Endothelial cell of umbilical vein (primary cell): ENCODE results near the gene CCDC136. TPM values are rescaled to one million over a fixed set of nuclear protein-coding genes. Genes with fewer than 3 reads are reported as not detected.

Experiments used
- BruUV-seq: library from RNA; stranded (reverse); fragments of 400-500 nt; replicated peaks from 2 replicates; lab custom pipeline; 2021; lab: Mats Ljungman, UMichigan
- CTCF ChIA-PET: fragments of 300-600, 350-600 bp; sonication (Branson Sonifier 250); formaldehyde crosslinking; loops from one replicate; lab custom pipeline; 2021; ENCODE audit warnings: antibody characterized with exemption, inconsistent platforms; lab: Charles Lee
- POLR2A ChIA-PET: fragments of 300-600, 350-600 bp; sonication (Branson Sonifier 250); formaldehyde crosslinking; loops from one replicate; lab custom pipeline; 2021; ENCODE audit warnings: antibody characterized with exemption, inconsistent platforms; lab: Charles Lee
- DNase-seq: peaks from one replicate; pipeline ENCODE4 v3.0.0-alpha.2; 2011; ENCODE audit warnings: low read depth, low spot score
- FAIRE-seq: peaks from 2 replicates; lab custom pipeline; 2011; peaks lifted over from hg19 to GRCh38; lab: Jason Lieb, UNC
- H2AFZ ChIP-seq: 2 replicates; pipeline ENCODE4 v1.6.0; 2012; ENCODE audit warnings: low read depth, low read length, control low read depth, inconsistent platforms
- H3K27ac ChIP-seq: 2 replicates; pipeline ENCODE4 v1.5.1; 2011; ENCODE audit warnings: low read depth, mild to moderate bottlenecking, control low read depth, low read length, moderate library complexity; ENCODE audit not compliant: insufficient read depth
- H3K27me3 ChIP-seq, 2 experiments: 2 replicates each; pipeline versions ENCODE4 v1.6.0 to v1.6.1; 2011; ENCODE audit warnings: low read length in 2 of 2, mixed read lengths in 1 of 2; ENCODE audit not compliant: control insufficient read depth in 2 of 2, insufficient read depth in 2 of 2
- H3K36me3 ChIP-seq, 2 experiments: 2 replicates in 1 of 2; 3 replicates in 1 of 2; pipeline ENCODE4 v1.5.1; 2011; ENCODE audit warnings: low read length in 2 of 2, mild to moderate bottlenecking in 1 of 2, moderate library complexity in 1 of 2; ENCODE audit not compliant: control insufficient read depth in 2 of 2, insufficient read depth in 2 of 2; ENCODE audit errors: extremely low read depth in 1 of 2
- H3K4me1 ChIP-seq: 3 replicates; pipeline ENCODE4 v1.5.1; 2011; ENCODE audit warnings: mild to moderate bottlenecking, low read length; ENCODE audit not compliant: control insufficient read depth, insufficient read depth; ENCODE audit errors: extremely low read depth
- H3K4me2 ChIP-seq: 2 replicates; pipeline ENCODE4 v1.6.1; 2011; ENCODE audit warnings: low read length, control low read depth, mixed read lengths; ENCODE audit not compliant: insufficient read depth
- H3K4me3 ChIP-seq, 3 experiments: fragments of 200-600 bp in 1 of 3; sonication (generic), shearing (Covaris generic) in 1 of 3; replicated peaks in 1 of 3; 2 replicates each; pipeline ENCODE4 v1.5.1; 2011 to 2016; ENCODE audit warnings: control low read depth in 3 of 3, low read length in 3 of 3, mild to moderate bottlenecking in 2 of 3, inconsistent platforms in 1 of 3, low read depth in 1 of 3, moderate library complexity in 1 of 3; ENCODE audit not compliant: insufficient read depth in 1 of 3
- H3K79me2 ChIP-seq: 2 replicates; pipeline ENCODE4 v1.6.0; 2012; ENCODE audit warnings: low read length, inconsistent platforms; ENCODE audit not compliant: control insufficient read depth, insufficient read depth
- H3K9ac ChIP-seq: replicated peaks from 2 replicates; pipeline ENCODE3; 2011; ENCODE audit warnings: low read length, control low read depth; ENCODE audit not compliant: insufficient read depth; ENCODE audit errors: extremely low read depth
- H3K9me1 ChIP-seq: replicated peaks from 3 replicates; pipeline ENCODE4 v1.6.0; 2011; ENCODE audit warnings: mild to moderate bottlenecking, low read length; ENCODE audit not compliant: control insufficient read depth, insufficient read depth; ENCODE audit errors: extremely low read depth
- H3K9me3 ChIP-seq: replicated peaks from 2 replicates; pipeline ENCODE4 v1.5.1; 2012; ENCODE audit warnings: low read length, inconsistent platforms; ENCODE audit not compliant: control insufficient read depth, insufficient read depth
- H4K20me1 ChIP-seq: replicated peaks from 2 replicates; pipeline ENCODE3; 2011; ENCODE audit warnings: mild to moderate bottlenecking, low read length; ENCODE audit not compliant: control insufficient read depth, insufficient read depth; ENCODE audit errors: extremely low read depth
- EZH2 ChIP-seq: IDR thresholded peaks from 2 replicates; pipeline ENCODE4 v1.6.1; 2012; ENCODE audit warnings: borderline replicate concordance, low read depth, mild to moderate bottlenecking, moderate library complexity, low read length, inconsistent platforms; ENCODE audit not compliant: severe bottlenecking
- FOS ChIP-seq: IDR thresholded peaks from 2 replicates; pipeline ENCODE4 v1.6.1; 2011; ENCODE audit warnings: mild to moderate bottlenecking, low read length, moderate library complexity, borderline replicate concordance; ENCODE audit not compliant: insufficient read depth
- GATA2 ChIP-seq: IDR thresholded peaks from 2 replicates; pipeline ENCODE4 v1.7.0; 2011; ENCODE audit warnings: low read depth, mild to moderate bottlenecking, moderate library complexity, mixed read lengths, low read length; ENCODE audit not compliant: insufficient read length, insufficient read depth
- JUN ChIP-seq: IDR thresholded peaks from 2 replicates; pipeline ENCODE4 v1.6.1; 2011; ENCODE audit warnings: borderline replicate concordance, low read depth; ENCODE audit not compliant: insufficient read length, insufficient read depth
- MYC ChIP-seq: IDR thresholded peaks from one replicate; pipeline ENCODE4 v1.6.1; 2011; ENCODE audit warnings: mild to moderate bottlenecking, low read depth, low read length
- POLR2A ChIP-seq: IDR thresholded peaks from 2 replicates; pipeline ENCODE4 v1.6.1; 2012; ENCODE audit warnings: low read depth, mild to moderate bottlenecking, control low read depth, low read length
- POLR2AphosphoS5 ChIP-seq: IDR thresholded peaks from 2 replicates; pipeline ENCODE4 v1.6.1; 2012; ENCODE audit warnings: low read depth, mild to moderate bottlenecking, control low read depth, low read length, moderate library complexity; ENCODE audit not compliant: insufficient read depth
- dilution Hi-C: fragments of 300-500 bp; cut with MboI; formaldehyde crosslinking; loops from one replicate; pipeline ENCODE4 v1.15.0; 2019; ENCODE audit warnings: low sequenced_read_pairs; ENCODE audit not compliant: extremely low pct_ligation_motif_present
- intact Hi-C: fragments of 100-400 bp; cut with micrococcal nuclease; formaldehyde crosslinking; loops from one replicate; pipeline ENCODE4 v1.10.0; 2022
- polyA plus RNA-seq, 4 experiments: library from polyadenylated mRNA; depleted of rRNA in 3 of 4; stranded (reverse) in 3 of 4; unstranded in 1 of 4; fragments of >200 nt; gene quantifications; 2 replicates each; pipeline versions ENCODE4 v1.2.1 to v1.2.3, GENCODE V29; 2011 to 2012; ENCODE audit warnings: missing spikeins in 1 of 4
- total RNA-seq: library from RNA; stranded (reverse); gene quantifications from 2 replicates; pipeline ENCODE4 v1.2.3, GENCODE V29; 2021
- TF ChIP-seq, protein P1 (sequence below), 2 donors: IDR thresholded peaks; 1 replicate in 1 of 2; 2 replicates in 1 of 2; pipeline ENCODE4 v1.5.1; 2011; ENCODE audit warnings: low read length in 2 of 2, mild to moderate bottlenecking in 2 of 2, moderate library complexity in 2 of 2, control low read depth in 1 of 2, inconsistent platforms in 1 of 2, low read depth in 1 of 2; ENCODE audit not compliant: insufficient read depth in 1 of 2; ENCODE audit errors: extremely low read depth in 1 of 2
- TF ChIP-seq, protein P2 (sequence below): IDR thresholded peaks from 2 replicates; pipeline ENCODE4 v1.6.1; 2011; ENCODE audit not compliant: insufficient read depth, insufficient read length

Gene CCDC136
- total and polyA plus RNA-seq, 2 donors (not counting 3 experiments of a cell fraction or from before 2014, with no cell fraction given) = 1.8 to 3.3 TPM

DNA sequence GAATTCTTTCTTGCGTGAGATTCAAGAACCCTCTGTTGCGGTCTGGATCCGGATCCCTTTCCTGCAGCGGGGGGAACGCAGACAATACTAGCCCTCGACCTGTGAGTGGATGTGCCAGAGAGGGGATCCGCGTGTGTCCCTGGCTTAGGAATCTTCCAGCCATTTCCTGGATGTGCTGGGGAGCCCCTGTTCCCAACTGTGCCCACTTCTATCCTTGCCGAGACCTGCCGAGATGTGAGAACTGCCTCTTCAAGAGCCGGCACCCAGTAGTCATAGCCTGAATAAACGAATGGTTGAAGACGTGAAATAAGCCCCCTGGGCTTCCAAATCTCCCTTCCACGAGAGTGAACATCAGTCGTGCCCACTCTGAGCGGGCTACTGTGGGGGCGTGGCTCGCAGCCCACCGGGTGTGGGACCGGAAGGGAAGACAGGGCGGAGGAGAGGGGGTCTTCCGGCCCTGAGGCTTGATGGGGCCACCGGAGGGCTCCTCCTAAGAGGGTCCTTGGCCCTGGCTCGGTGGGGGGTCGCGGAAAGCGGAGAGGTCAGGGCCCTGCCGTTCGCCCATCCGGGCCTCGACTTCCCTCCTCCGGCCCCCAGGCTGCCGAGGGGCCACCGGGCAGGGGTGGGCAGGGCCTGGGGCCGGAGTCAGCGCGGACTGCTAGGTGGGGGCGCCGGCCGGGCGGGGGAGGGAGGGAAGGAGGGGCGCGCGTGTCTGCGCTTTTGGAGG is 1.3 kb upstream of the CCDC136 start:
- Histone ChIP-seq H3K27ac (no peak overlapping the region), H3K9ac (no peak overlapping the region), H3K4me1 (peaks cover 4% of the 10 kb centered on the region), H3K4me2 (peak overlapping the region; percentile 83), H3K79me2 (no peaks in the 10 kb centered on the region), H4K20me1 (no peaks in the 10 kb centered on the region), H3K9me1 (no peaks in the 10 kb centered on the region), H3K36me3 (no peaks in the 10 kb centered on the region), H3K9me3 (no peaks in the 10 kb centered on the region), H3K27me3 (peaks cover 16 to 37% of the 10 kb centered on the region in 2 experiments), H2AFZ (peak overlapping the region; percentile 96), H3K4me3 (peak overlapping the region in 2 of 3 experiments; percentile 55 to 80)
- TF ChIP-seq GATA2 = no peak
- TF ChIP-seq, protein P1, sequence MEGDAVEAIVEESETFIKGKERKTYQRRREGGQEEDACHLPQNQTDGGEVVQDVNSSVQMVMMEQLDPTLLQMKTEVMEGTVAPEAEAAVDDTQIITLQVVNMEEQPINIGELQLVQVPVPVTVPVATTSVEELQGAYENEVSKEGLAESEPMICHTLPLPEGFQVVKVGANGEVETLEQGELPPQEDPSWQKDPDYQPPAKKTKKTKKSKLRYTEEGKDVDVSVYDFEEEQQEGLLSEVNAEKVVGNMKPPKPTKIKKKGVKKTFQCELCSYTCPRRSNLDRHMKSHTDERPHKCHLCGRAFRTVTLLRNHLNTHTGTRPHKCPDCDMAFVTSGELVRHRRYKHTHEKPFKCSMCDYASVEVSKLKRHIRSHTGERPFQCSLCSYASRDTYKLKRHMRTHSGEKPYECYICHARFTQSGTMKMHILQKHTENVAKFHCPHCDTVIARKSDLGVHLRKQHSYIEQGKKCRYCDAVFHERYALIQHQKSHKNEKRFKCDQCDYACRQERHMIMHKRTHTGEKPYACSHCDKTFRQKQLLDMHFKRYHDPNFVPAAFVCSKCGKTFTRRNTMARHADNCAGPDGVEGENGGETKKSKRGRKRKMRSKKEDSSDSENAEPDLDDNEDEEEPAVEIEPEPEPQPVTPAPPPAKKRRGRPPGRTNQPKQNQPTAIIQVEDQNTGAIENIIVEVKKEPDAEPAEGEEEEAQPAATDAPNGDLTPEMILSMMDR (IDR thresholded peaks at IDR 0.05; ENCODE audit: extremely low read depth in 1 of 2, insufficient read depth in 1 of 2, low read depth in 1 of 2, low read length in 2 of 2) = no peak
- no peak for TF ChIP-seq POLR2AphosphoS5
- TF ChIP-seq MYC = no peak
- TF ChIP-seq FOS = no peak
- no peak for TF ChIP-seq POLR2A
- TF ChIP-seq EZH2 = no peak
- TF ChIP-seq, protein P2, sequence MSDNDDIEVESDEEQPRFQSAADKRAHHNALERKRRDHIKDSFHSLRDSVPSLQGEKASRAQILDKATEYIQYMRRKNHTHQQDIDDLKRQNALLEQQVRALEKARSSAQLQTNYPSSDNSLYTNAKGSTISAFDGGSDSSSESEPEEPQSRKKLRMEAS = no peak
- TF ChIP-seq JUN = no peak
- CTCF ChIA-PET = interaction anchor here (0.9 to 1.7 kb wide), 4 partner anchors 9 to 52 kb away, joined by 3 to 8 read pairs (median 4); no protein-coding TSS in a partner anchor
- DNase-seq (no peak), FAIRE-seq (no peak)
- dilution Hi-C loops (no loop called here), intact Hi-C loops (loop anchor here (1.0 to 2.0 kb wide), 2 partner anchors 42 to 73 kb away; no protein-coding TSS in a partner anchor)
- BruUV-seq = no TSS peak
- POLR2A ChIA-PET = no interaction called here
